CD4-positive, CD25-positive, alpha-beta regulatory T cell (primary cell): ENCODE results near the gene CUEDC2. TPM values are rescaled to one million over a fixed set of nuclear protein-coding genes. Genes with fewer than 3 reads are reported as not detected.

Source experiments
- ATAC-seq, 2 donors: fragments of 150-1000 bp; cut with Tn5 transposase; one replicate each; pipeline ENCODE4 v1.10.0; 2021; ENCODE audit warnings: low read depth in 2 of 2, moderate number of reproducible peaks in 2 of 2, moderate library complexity in 1 of 2
- DNase-seq, 3 donors: peaks; one replicate each; pipeline versions ENCODE4 v3.0.0 to v3.0.0-alpha.2; 2012 to 2022; ENCODE audit warnings: mixed read lengths in 1 of 3
- H3K27ac ChIP-seq: one replicate; pipeline ENCODE4 v1.7.0; 2013; ENCODE audit warnings: mild to moderate bottlenecking, low read length; ENCODE audit not compliant: insufficient read depth, poor library complexity, severe bottlenecking
- H3K27me3 ChIP-seq: one replicate; pipeline ENCODE4 v1.7.0; 2013; ENCODE audit warnings: low read length; ENCODE audit not compliant: control insufficient read depth, insufficient read depth
- H3K36me3 ChIP-seq: one replicate; pipeline ENCODE4 v1.7.0; 2013; ENCODE audit warnings: mild to moderate bottlenecking, low read length, moderate library complexity; ENCODE audit not compliant: control insufficient read depth, insufficient read depth
- H3K4me1 ChIP-seq: 2 replicates; pipeline ENCODE4 v1.7.0; 2013; ENCODE audit warnings: mild to moderate bottlenecking, low read length; ENCODE audit not compliant: insufficient read depth, control insufficient read depth, poor library complexity, severe bottlenecking
- H3K4me3 ChIP-seq: one replicate; pipeline ENCODE4 v1.7.0; 2013; ENCODE audit warnings: low read depth, mild to moderate bottlenecking, low read length, moderate library complexity
- H3K9me3 ChIP-seq, 2 experiments: 1 replicate in 1 of 2; 2 replicates in 1 of 2; pipeline ENCODE4 v1.7.0; 2013; ENCODE audit warnings: low read length in 2 of 2, mild to moderate bottlenecking in 1 of 2, moderate library complexity in 1 of 2; ENCODE audit not compliant: control insufficient read depth in 2 of 2
- H3K27ac Mint-ChIP-seq, 3 donors: one replicate each; pipeline ENCODE4 v1.8.0; 2020 to 2022; ENCODE audit warnings: mild to moderate bottlenecking in 3 of 3, mixed read lengths in 3 of 3, moderate library complexity in 2 of 3
- H3K27me3 Mint-ChIP-seq: one replicate; pipeline ENCODE4 v1.8.0; 2022; ENCODE audit warnings: mild to moderate bottlenecking, mixed read lengths
- H3K36me3 Mint-ChIP-seq: one replicate; pipeline ENCODE4 v1.8.0; 2020; ENCODE audit warnings: mixed read lengths
- H3K4me1 Mint-ChIP-seq, 4 donors: one replicate each; pipeline ENCODE4 v1.8.0; 2020 to 2022; ENCODE audit warnings: mixed read lengths in 4 of 4, mild to moderate bottlenecking in 1 of 4
- H3K4me3 Mint-ChIP-seq, 4 donors: one replicate each; pipeline ENCODE4 v1.8.0; 2020 to 2022; ENCODE audit warnings: mild to moderate bottlenecking in 4 of 4, mixed read lengths in 4 of 4, moderate library complexity in 3 of 4
- H3K9me3 Mint-ChIP-seq, 7 donors: one replicate each; pipeline ENCODE4 v1.8.0; 2020 to 2022; ENCODE audit warnings: mixed read lengths in 7 of 7, mild to moderate bottlenecking in 3 of 7, moderate library complexity in 2 of 7
- polyA plus RNA-seq, 4 donors: library from polyadenylated mRNA; unstranded; fragments of 300-500 nt; fragmentation: Illumina TruSeq; gene quantifications; one replicate each; pipeline ENCODE4 v1.2.3, GENCODE V29; 2021
- total RNA-seq: library from RNA; stranded (reverse); gene quantifications from one replicate; pipeline ENCODE4 v1.2.3, GENCODE V29; 2022

CUEDC2 gene
- total and polyA plus RNA-seq, 5 donors from 2014 or later: 29.4 to 60.6 (median 51.2) TPM

- H3K36me3 ChIP-seq: no peaks in the 10 kb centered on the region
- Mint-ChIP-seq H3K27me3 (peaks cover 5% of the 10 kb centered on the region), H3K9me3 (no peaks in the 10 kb centered on the region), H3K4me3 (peak overlapping the region; percentile 93 to 99 (median 96)), H3K4me1 (peaks cover 11 to 53% (median 37%) of the 10 kb centered on the region in 4 donors), H3K36me3 (no peaks in the 10 kb centered on the region), H3K27ac (peak overlapping the region; percentile 86 to 91 (median 90))
- H3K27me3 ChIP-seq: no peaks in the 10 kb centered on the region
- peaks cover 47% of the 10 kb centered on the region for H3K4me1 ChIP-seq
- H3K9me3 ChIP-seq: no peaks in the 10 kb centered on the region
- peak overlapping the region; percentile 80 for H3K4me3 ChIP-seq
- ATAC-seq (no peak), DNase-seq (no peak)
- H3K27ac ChIP-seq: peak overlapping the region; percentile 63
Observed at GRCh38 chr10:102431452-102432124, 786 bp downstream of the CUEDC2 start.

- Histone ChIP-seq H3K27ac (no peak overlapping the region), H3K9me3 (no peaks in the 10 kb centered on the region), H3K27me3 (no peaks in the 10 kb centered on the region), H3K4me3 (no peak overlapping the region), H3K36me3 (peaks cover 3% of the 10 kb centered on the region), H3K4me1 (peaks cover 27% of the 10 kb centered on the region)
- Mint-ChIP-seq H3K27me3 (no peaks in the 10 kb centered on the region), H3K27ac (no peak overlapping the region), H3K4me3 (peak overlapping the region in 1 of 4 donors; percentile 81), H3K4me1 (peaks cover 11 to 39% (median 22%) of the 10 kb centered on the region in 4 donors), H3K36me3 (no peaks in the 10 kb centered on the region), H3K9me3 (no peaks in the 10 kb centered on the region)
- DNase-seq (no peak), ATAC-seq (no peak)
Observed at GRCh38 chr10:102429468-102429867, 2.9 kb downstream of the CUEDC2 start.

DNA sequence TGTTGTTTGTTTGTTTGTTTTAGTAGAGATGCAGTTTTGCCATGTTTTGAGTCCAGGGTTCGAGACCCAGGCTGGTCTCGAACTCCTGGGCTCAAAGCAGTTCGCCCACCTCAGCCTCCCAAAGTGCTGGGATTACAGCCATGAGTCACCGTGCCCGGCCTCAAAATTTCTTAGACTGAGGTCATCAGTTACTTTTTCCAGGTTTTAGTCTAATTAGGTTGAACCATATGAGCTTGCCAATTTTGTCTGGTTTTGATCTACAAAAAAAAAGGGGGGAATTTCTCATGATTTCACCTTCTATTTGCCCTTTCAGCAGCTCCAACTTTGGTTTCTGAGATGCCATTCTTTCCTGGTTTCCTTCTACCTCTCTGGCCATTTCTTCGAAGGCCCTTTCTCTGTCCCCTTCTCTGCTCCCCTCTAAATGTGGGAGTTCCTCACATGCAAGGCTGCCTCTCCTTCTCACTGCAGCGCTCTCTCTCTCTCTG, 5.5 kb downstream of the CUEDC2 start:
- Histone ChIP-seq H3K9me3 (no peaks in the 10 kb centered on the region), H3K27me3 (no peaks in the 10 kb centered on the region), H3K36me3 (peaks cover 3% of the 10 kb centered on the region), H3K4me3 (no peak overlapping the region), H3K27ac (no peak overlapping the region), H3K4me1 (peaks cover 21% of the 10 kb centered on the region)
- Mint-ChIP-seq H3K27me3 (no peaks in the 10 kb centered on the region), H3K4me3 (peak overlapping the region in 1 of 4 donors; percentile 52), H3K27ac (peak overlapping the region in 1 of 3 donors; percentile 26), H3K9me3 (no peaks in the 10 kb centered on the region), H3K36me3 (no peaks in the 10 kb centered on the region), H3K4me1 (peaks cover 5 to 29% (median 20%) of the 10 kb centered on the region in 4 donors)
- no peak for DNase-seq
- ATAC-seq: no peak

DNA sequence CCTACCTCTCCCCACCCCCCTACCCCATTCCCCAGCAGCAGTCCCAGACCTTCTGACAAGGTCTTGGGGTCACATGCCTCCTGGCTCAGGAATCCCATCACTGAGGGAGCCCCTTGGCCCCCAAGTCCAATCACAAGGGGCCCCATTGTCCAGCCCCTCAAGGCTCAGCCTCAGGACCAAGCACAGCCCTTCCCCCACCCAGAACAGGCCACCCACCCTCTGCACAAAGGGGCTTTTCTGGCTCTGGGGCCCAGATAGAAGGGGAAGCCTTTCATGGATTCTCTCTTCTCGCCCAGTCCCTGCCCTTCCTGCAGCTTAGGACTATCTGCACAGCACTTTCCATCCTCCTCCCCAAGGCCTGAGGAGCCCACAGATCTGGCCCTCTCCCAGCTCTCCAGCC, 6.9 kb downstream of the CUEDC2 start:
- Histone ChIP-seq H3K27ac (no peak overlapping the region), H3K4me1 (peaks cover 27% of the 10 kb centered on the region), H3K4me3 (no peak overlapping the region), H3K36me3 (peaks cover 3% of the 10 kb centered on the region), H3K27me3 (no peaks in the 10 kb centered on the region), H3K9me3 (no peaks in the 10 kb centered on the region)
- peaks cover 7% of the 10 kb centered on the region for H3K27me3 Mint-ChIP-seq
- ATAC-seq (no peak), DNase-seq (no peak)
- H3K9me3 Mint-ChIP-seq: no peaks in the 10 kb centered on the region
- no peaks in the 10 kb centered on the region for H3K36me3 Mint-ChIP-seq
- H3K27ac Mint-ChIP-seq: no peak overlapping the region
- peaks cover 5 to 30% (median 19%) of the 10 kb centered on the region in 4 donors for H3K4me1 Mint-ChIP-seq
- no peak overlapping the region for H3K4me3 Mint-ChIP-seq

- DNase-seq: no peak
- H3K27ac Mint-ChIP-seq: no peak overlapping the region
- peaks cover 32% of the 10 kb centered on the region for H3K4me1 ChIP-seq
- H3K4me1 Mint-ChIP-seq: peaks cover 5 to 35% (median 22%) of the 10 kb centered on the region in 4 donors
- H3K27me3 ChIP-seq: no peaks in the 10 kb centered on the region
- no peaks in the 10 kb centered on the region for H3K36me3 Mint-ChIP-seq
- H3K4me3 ChIP-seq: no peak overlapping the region
- ATAC-seq: no peak
- H3K27ac ChIP-seq: no peak overlapping the region
- H3K36me3 ChIP-seq: peaks cover 3% of the 10 kb centered on the region
- peaks cover 9% of the 10 kb centered on the region for H3K27me3 Mint-ChIP-seq
- H3K9me3 ChIP-seq: no peaks in the 10 kb centered on the region
- peak overlapping the region in 1 of 4 donors; percentile 97 for H3K4me3 Mint-ChIP-seq
- H3K9me3 Mint-ChIP-seq: no peaks in the 10 kb centered on the region
Observed at GRCh38 chr10:102424916-102425315, 7.5 kb downstream of the CUEDC2 start.

GRCh38 chr10:102424145-102424544, 8.2 kb downstream of the CUEDC2 start:
- ATAC-seq (no peak), DNase-seq (no peak)
- Histone ChIP-seq H3K4me1 (peaks cover 40% of the 10 kb centered on the region), H3K27ac (no peak overlapping the region), H3K4me3 (no peak overlapping the region), H3K9me3 (no peaks in the 10 kb centered on the region), H3K36me3 (peaks cover 3% of the 10 kb centered on the region), H3K27me3 (no peaks in the 10 kb centered on the region)
- H3K27ac Mint-ChIP-seq: no peak overlapping the region
- H3K9me3 Mint-ChIP-seq: no peaks in the 10 kb centered on the region
- H3K27me3 Mint-ChIP-seq: peaks cover 9% of the 10 kb centered on the region
- no peaks in the 10 kb centered on the region for H3K36me3 Mint-ChIP-seq
- peaks cover 5 to 43% (median 23%) of the 10 kb centered on the region in 4 donors for H3K4me1 Mint-ChIP-seq
- H3K4me3 Mint-ChIP-seq: peak overlapping the region in 3 of 4 donors; percentile 69 to 97 (median 75)

GRCh38 chr10:102423372-102423968, 8.9 kb downstream of the CUEDC2 start:
- Histone ChIP-seq H3K9me3 (no peaks in the 10 kb centered on the region), H3K4me1 (peaks cover 44% of the 10 kb centered on the region), H3K36me3 (peaks cover 3% of the 10 kb centered on the region), H3K27ac (no peak overlapping the region), H3K4me3 (no peak overlapping the region), H3K27me3 (peaks cover under 1% of the 10 kb centered on the region)
- H3K4me3 Mint-ChIP-seq: peak overlapping the region in 3 of 4 donors; percentile 66 to 97 (median 69)
- H3K36me3 Mint-ChIP-seq: no peaks in the 10 kb centered on the region
- peaks cover 9% of the 10 kb centered on the region for H3K27me3 Mint-ChIP-seq
- no peak overlapping the region for H3K27ac Mint-ChIP-seq
- H3K4me1 Mint-ChIP-seq: peaks cover 5 to 46% (median 23%) of the 10 kb centered on the region in 4 donors
- no peaks in the 10 kb centered on the region for H3K9me3 Mint-ChIP-seq
- ATAC-seq: no peak
- DNase-seq: no peak
